Astrocyte (in vitro differentiated cells and primary cell): ENCODE data around the gene SLIT3.

Experiments
- EZH2 ChIP-seq: IDR thresholded peaks from 2 replicates; pipeline ENCODE4 v1.6.1; 2012; ENCODE audit warnings: mild to moderate bottlenecking, low read length, inconsistent platforms; ENCODE audit not compliant: insufficient read depth
- TF ChIP-seq, protein P1 (sequence below): IDR thresholded peaks from 2 replicates; pipeline ENCODE4 v1.5.1; 2011; ENCODE audit warnings: low read depth, mild to moderate bottlenecking, inconsistent platforms, low read length, moderate library complexity; ENCODE audit not compliant: insufficient read depth

DNA sequence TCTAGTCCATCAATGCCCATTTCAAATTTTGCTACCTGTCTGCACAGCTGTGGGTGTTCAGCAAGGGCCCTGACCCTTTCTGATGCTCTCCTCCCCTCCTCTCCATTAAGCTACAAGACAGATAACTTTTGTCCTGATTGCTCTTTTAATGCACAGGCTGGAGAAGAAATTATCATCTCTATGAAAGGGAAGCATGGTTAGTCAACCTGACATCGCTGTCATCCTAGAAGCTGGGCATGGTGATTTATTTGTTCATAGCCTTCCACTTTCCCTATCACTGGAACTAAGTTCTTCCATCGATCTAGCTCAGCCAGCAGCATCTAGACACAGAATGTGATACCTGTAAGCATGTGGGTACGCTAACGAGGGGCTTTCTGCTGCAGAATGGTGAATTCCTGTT lies 50.1 kb downstream of the SLIT3 start:
- TF ChIP-seq, protein P1, sequence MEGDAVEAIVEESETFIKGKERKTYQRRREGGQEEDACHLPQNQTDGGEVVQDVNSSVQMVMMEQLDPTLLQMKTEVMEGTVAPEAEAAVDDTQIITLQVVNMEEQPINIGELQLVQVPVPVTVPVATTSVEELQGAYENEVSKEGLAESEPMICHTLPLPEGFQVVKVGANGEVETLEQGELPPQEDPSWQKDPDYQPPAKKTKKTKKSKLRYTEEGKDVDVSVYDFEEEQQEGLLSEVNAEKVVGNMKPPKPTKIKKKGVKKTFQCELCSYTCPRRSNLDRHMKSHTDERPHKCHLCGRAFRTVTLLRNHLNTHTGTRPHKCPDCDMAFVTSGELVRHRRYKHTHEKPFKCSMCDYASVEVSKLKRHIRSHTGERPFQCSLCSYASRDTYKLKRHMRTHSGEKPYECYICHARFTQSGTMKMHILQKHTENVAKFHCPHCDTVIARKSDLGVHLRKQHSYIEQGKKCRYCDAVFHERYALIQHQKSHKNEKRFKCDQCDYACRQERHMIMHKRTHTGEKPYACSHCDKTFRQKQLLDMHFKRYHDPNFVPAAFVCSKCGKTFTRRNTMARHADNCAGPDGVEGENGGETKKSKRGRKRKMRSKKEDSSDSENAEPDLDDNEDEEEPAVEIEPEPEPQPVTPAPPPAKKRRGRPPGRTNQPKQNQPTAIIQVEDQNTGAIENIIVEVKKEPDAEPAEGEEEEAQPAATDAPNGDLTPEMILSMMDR: no peak
- no peak for TF ChIP-seq EZH2
